Stimulated activated CD8-positive, alpha-beta memory T cell treated with anti-CD3 and anti-CD28 coated beads, Interleukin-7, amount 100 ng/mL, for 48 hours (primary cell): ENCODE results near the gene DUSP7.
"Not testable (repeated sequence)": the region's sequence is repeated elsewhere in the genome, so short reads cannot be mapped to it uniquely, and the experiment has no call there.

ENCODE experiments used
- DNase-seq, 2 donors: peaks; one replicate each; pipeline ENCODE4 v3.0.0-alpha.2; 2020; ENCODE audit warnings: low read depth in 1 of 2; ENCODE audit errors: extremely low read depth in 1 of 2

Gene DUSP7

GRCh38 chr3:52050571-52050970 lies 5.8 kb downstream of the DUSP7 start:
- no peak for DNase-seq

GRCh38 chr3:52049503-52049902 lies 6.9 kb downstream of the DUSP7 start:
- no peak for DNase-seq

- DNase-seq = no peak
Observed at GRCh38 chr3:52047295-52047960, 8.9 kb downstream of the DUSP7 start.

GRCh38 chr3:52046902-52047239 lies 9.5 kb downstream of the DUSP7 start:
- no peak for DNase-seq

GRCh38 chr3:52046186-52046901 lies 10.0 kb downstream of the DUSP7 start:
- no peak for DNase-seq

GRCh38 chr3:52044869-52045619 lies 11.3 kb downstream of the DUSP7 start:
- no peak for DNase-seq

- no peak for DNase-seq
Observed at GRCh38 chr3:52043750-52044149, 12.6 kb downstream of the DUSP7 start.

GRCh38 chr3:52043039-52043438 lies 13.3 kb downstream of the DUSP7 start:
- not testable (repeated sequence) for DNase-seq

GRCh38 chr3:52041118-52041731 lies 15.1 kb downstream of the DUSP7 start:
- DNase-seq = no peak

GRCh38 chr3:52040600-52040999 lies 15.8 kb downstream of the DUSP7 start:
- DNase-seq = no peak

GRCh38 chr3:52039846-52040245 lies 16.5 kb downstream of the DUSP7 start:
- no peak for DNase-seq

- DNase-seq = no peak
Observed at GRCh38 chr3:52039426-52039825, 16.9 kb downstream of the DUSP7 start.

GRCh38 chr3:52038227-52038626 lies 18.1 kb downstream of the DUSP7 start:
- no peak for DNase-seq

GRCh38 chr3:52037291-52037690 lies 19.1 kb downstream of the DUSP7 start:
- no peak for DNase-seq

- DNase-seq = no peak
Observed at GRCh38 chr3:52036829-52037228, 19.5 kb downstream of the DUSP7 start.

- DNase-seq = no peak
Observed at GRCh38 chr3:52036222-52036694, 20.1 kb downstream of the DUSP7 start.

GRCh38 chr3:52034651-52035050 lies 21.7 kb downstream of the DUSP7 start:
- no peak for DNase-seq

- DNase-seq = no peak
Observed at GRCh38 chr3:52034212-52034611, 22.2 kb downstream of the DUSP7 start.

- DNase-seq = not testable (repeated sequence)
Observed at GRCh38 chr3:52033748-52034147, 22.6 kb downstream of the DUSP7 start.

- no peak for DNase-seq
Observed at GRCh38 chr3:52032702-52033408, 23.5 kb downstream of the DUSP7 start.

GRCh38 chr3:52031896-52032295 lies 24.5 kb downstream of the DUSP7 start:
- no peak for DNase-seq
